Nephron progenitor cell (in vitro differentiated cells): ENCODE measurements around the gene STYK1.

ENCODE experiments used
- DNase-seq: peaks from one replicate; pipeline ENCODE4 v3.0.0; 2021
- H3K27ac Mint-ChIP-seq: 2 replicates; pipeline ENCODE4 v1.8.0; 2021; ENCODE audit warnings: mild to moderate bottlenecking, moderate library complexity, mixed read lengths
- H3K27me3 Mint-ChIP-seq: 2 replicates; pipeline ENCODE4 v1.8.0; 2021; ENCODE audit warnings: mild to moderate bottlenecking, low read depth, mixed read lengths; ENCODE audit not compliant: poor library complexity
- H3K36me3 Mint-ChIP-seq: 2 replicates; pipeline ENCODE4 v1.8.0; 2021; ENCODE audit warnings: low read depth, mixed read lengths
- H3K4me1 Mint-ChIP-seq: 2 replicates; pipeline ENCODE4 v1.8.0; 2021; ENCODE audit warnings: mixed read lengths
- H3K4me3 Mint-ChIP-seq: 2 replicates; pipeline ENCODE4 v1.8.0; 2021; ENCODE audit warnings: mild to moderate bottlenecking, moderate library complexity, mixed read lengths
- H3K9me3 Mint-ChIP-seq: 2 replicates; pipeline ENCODE4 v1.8.0; 2021; ENCODE audit warnings: mild to moderate bottlenecking, moderate library complexity, mixed read lengths
- TF ChIP-seq, protein P1 (sequence below): fragments of 200-600 bp; sonication (generic); IDR thresholded peaks from 2 replicates; pipeline ENCODE4 v1.5.0; 2021; ENCODE audit warnings: antibody characterized with exemption

Gene STYK1

DNA sequence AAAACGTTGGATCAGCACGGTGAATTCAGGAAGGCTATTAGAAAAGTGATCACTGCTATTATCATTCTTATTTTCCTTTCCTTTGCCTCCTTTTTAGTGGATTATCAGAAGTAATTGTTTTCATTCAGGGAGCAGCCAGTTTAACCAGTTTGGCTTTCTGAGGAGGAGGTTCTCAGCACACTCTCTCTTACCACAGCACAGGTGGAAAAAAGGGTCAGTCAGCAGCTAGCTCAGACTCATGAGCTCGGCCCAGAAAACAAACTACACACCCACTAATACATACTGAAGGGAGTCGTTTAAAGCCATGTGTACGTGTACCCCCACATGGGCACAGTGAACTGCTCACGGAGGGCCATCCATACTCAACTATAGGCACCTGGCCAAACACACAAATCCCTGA, 37.2 kb downstream of the STYK1 start:
- Mint-ChIP-seq H3K4me1 (no peaks in the 10 kb centered on the region), H3K4me3 (no peak overlapping the region), H3K9me3 (no peaks in the 10 kb centered on the region), H3K27ac (no peak overlapping the region), H3K27me3 (no peaks in the 10 kb centered on the region), H3K36me3 (no peaks in the 10 kb centered on the region)
- no peak for DNase-seq
- TF ChIP-seq, protein P1, sequence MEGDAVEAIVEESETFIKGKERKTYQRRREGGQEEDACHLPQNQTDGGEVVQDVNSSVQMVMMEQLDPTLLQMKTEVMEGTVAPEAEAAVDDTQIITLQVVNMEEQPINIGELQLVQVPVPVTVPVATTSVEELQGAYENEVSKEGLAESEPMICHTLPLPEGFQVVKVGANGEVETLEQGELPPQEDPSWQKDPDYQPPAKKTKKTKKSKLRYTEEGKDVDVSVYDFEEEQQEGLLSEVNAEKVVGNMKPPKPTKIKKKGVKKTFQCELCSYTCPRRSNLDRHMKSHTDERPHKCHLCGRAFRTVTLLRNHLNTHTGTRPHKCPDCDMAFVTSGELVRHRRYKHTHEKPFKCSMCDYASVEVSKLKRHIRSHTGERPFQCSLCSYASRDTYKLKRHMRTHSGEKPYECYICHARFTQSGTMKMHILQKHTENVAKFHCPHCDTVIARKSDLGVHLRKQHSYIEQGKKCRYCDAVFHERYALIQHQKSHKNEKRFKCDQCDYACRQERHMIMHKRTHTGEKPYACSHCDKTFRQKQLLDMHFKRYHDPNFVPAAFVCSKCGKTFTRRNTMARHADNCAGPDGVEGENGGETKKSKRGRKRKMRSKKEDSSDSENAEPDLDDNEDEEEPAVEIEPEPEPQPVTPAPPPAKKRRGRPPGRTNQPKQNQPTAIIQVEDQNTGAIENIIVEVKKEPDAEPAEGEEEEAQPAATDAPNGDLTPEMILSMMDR = no peak

DNA sequence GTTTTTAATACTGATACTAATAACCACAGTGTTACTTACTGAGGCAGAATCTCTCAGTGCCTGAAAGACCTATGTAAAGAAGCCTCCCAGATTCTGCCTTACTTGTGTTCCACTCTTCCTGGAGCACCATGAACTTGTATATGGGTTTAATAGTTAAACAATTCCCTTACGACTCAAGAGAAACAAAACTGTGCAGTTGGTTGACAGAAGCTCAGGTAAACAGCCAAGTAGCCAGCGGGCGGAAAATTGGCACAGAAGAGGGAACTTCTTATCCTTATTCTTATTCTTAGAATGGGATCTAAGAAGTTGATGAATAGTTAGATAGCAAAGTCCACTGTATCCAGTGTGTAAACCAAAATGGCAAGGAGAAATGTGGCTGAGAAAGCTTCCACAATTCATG, 37.7 kb downstream of the STYK1 start:
- Mint-ChIP-seq H3K9me3 (no peaks in the 10 kb centered on the region), H3K4me3 (no peak overlapping the region), H3K27ac (no peak overlapping the region), H3K27me3 (no peaks in the 10 kb centered on the region), H3K4me1 (no peaks in the 10 kb centered on the region), H3K36me3 (no peaks in the 10 kb centered on the region)
- DNase-seq = no peak
- TF ChIP-seq, protein P1 = no peak

DNA sequence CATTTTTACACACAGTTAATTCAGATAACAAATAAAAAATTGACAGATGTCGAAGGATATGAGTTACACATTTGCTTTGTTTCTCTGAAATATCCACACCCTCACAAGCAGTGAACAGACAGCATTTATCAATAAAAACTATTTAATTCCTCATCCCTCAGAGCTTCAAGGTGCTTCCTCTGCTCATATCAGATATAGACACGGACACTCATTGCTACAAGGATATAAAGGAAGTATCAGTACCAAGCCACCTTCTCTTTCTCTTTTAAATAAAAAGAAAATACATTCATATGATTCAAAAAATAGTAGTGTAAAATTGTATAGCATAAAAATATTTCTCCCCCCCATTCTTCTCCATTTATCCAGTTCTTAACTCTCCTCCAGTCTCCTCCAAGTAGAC, 38.5 kb downstream of the STYK1 start:
- TF ChIP-seq, protein P1 = no peak
- Mint-ChIP-seq H3K27me3 (no peaks in the 10 kb centered on the region), H3K4me1 (no peaks in the 10 kb centered on the region), H3K27ac (no peak overlapping the region), H3K36me3 (no peaks in the 10 kb centered on the region), H3K9me3 (no peaks in the 10 kb centered on the region), H3K4me3 (no peak overlapping the region)
- DNase-seq = no peak

DNA sequence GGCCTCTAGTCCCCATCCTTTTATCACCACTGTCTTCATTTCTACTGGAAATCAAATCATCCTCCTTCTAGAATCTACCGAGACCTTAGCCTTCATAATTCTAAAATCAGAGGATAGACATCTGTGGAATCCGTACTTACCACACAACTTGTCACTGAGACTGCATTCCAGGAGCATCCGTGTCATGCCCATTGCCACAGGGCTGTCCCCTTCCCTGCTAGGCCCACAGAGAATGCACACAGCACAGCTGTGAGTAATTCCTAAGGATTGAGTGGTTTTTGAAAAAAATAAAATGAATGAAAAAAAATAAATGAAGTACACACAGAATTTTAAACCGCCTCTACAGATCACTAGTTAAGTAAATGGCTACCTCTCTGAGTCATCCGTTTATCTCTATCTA, 39.4 kb downstream of the STYK1 start:
- no peaks in the 10 kb centered on the region for H3K9me3 Mint-ChIP-seq
- H3K36me3 Mint-ChIP-seq = no peaks in the 10 kb centered on the region
- no peaks in the 10 kb centered on the region for H3K27me3 Mint-ChIP-seq
- no peaks in the 10 kb centered on the region for H3K4me1 Mint-ChIP-seq
- no peak overlapping the region for H3K27ac Mint-ChIP-seq
- H3K4me3 Mint-ChIP-seq = no peak overlapping the region
- DNase-seq = no peak
- TF ChIP-seq, protein P1 = no peak

DNA sequence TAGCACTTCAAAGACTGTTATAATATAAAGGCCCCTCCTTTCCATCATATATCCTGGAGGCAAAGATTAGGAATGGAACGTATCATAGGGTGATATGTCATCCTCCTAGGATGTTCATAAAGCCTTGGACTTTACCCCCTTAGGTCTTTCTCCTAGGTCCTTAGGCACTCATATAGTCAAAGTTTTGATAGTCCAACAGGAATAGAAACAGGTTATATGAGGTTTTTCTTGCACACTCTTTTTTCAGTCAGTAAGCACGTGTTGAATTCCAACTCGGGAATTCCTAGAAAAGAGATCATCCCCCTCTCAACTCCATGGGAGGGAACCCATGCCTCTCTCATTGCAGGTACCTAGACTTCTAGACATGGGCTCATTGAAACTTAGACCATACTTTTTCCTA, 40.3 kb downstream of the STYK1 start:
- Mint-ChIP-seq H3K9me3 (no peaks in the 10 kb centered on the region), H3K27ac (no peak overlapping the region), H3K27me3 (no peaks in the 10 kb centered on the region), H3K4me3 (no peak overlapping the region), H3K4me1 (no peaks in the 10 kb centered on the region), H3K36me3 (no peaks in the 10 kb centered on the region)
- no peak for DNase-seq
- TF ChIP-seq, protein P1 = no peak

DNA sequence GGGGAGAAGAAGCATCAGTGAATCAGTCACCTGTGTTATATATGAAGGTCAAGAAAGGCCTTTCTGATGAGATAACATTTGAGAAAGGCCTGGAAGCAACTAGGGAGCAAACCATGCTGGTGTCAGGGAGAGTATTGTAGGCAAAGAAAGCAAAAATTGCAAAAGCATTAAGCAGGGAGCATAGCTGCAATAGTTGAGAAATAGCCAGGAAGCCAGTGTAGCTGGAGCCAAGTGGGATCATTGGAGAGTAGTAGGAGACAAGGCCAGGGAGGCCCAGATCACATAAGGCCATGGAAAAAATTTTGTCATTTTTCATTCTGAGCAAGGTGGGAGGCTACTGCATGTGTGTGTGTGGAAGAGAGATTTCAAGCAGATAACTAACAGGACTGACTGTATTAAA, 41.6 kb downstream of the STYK1 start:
- H3K9me3 Mint-ChIP-seq = no peaks in the 10 kb centered on the region
- H3K36me3 Mint-ChIP-seq = no peaks in the 10 kb centered on the region
- H3K27ac Mint-ChIP-seq = no peak overlapping the region
- TF ChIP-seq, protein P1 = no peak
- no peak overlapping the region for H3K4me3 Mint-ChIP-seq
- H3K27me3 Mint-ChIP-seq = no peaks in the 10 kb centered on the region
- no peak for DNase-seq
- no peaks in the 10 kb centered on the region for H3K4me1 Mint-ChIP-seq
